B cell (primary cell): ENCODE results near the gene SLC19A1. TPM values are rescaled to one million over a fixed set of nuclear protein-coding genes. Genes with fewer than 3 reads are reported as not detected.

Experiments
- ATAC-seq: fragments of 200-7000 bp; cut with Tn5 transposase; one replicate; pipeline ENCODE4 v1.10.0; 2021; ENCODE audit warnings: low read depth, mild to moderate bottlenecking, moderate number of reproducible peaks, moderate library complexity
- CTCF ChIA-PET: fragments of 350-600 bp; sonication (Branson Sonifier 250); formaldehyde crosslinking; loops from one replicate; lab custom pipeline; 2021; ENCODE audit warnings: antibody characterized with exemption, inconsistent platforms; lab: Charles Lee
- POLR2A ChIA-PET: fragments of 350-600 bp; sonication (Branson Sonifier 250); formaldehyde crosslinking; loops from one replicate; lab custom pipeline; 2021; ENCODE audit warnings: antibody characterized with exemption; lab: Charles Lee
- DNase-seq: peaks from one replicate; pipeline ENCODE4 v3.0.0; 2013
- H2AFZ ChIP-seq: 2 replicates; pipeline ENCODE4 v1.6.1; 2012; ENCODE audit warnings: mild to moderate bottlenecking, low read depth, low read length; ENCODE audit not compliant: insufficient read depth, poor library complexity, severe bottlenecking
- H3K27ac ChIP-seq, 2 donors: 1 replicate in 1 of 2; 2 replicates in 1 of 2; pipeline ENCODE4 v1.5.1; 2012 to 2013; ENCODE audit warnings: low read length in 2 of 2, mild to moderate bottlenecking in 2 of 2, moderate library complexity in 1 of 2
- H3K27me3 ChIP-seq, 4 experiments: fragments of 200-600 bp in 1 of 4; sonication (generic) in 1 of 4; replicated peaks in 1 of 4; 1 replicate in 2 of 4; 2 replicates in 2 of 4; pipeline versions ENCODE4 v1.6.1 to v1.7.0; 2013 to 2016; ENCODE audit warnings: low read length in 3 of 4, mild to moderate bottlenecking in 2 of 4, mixed read lengths in 1 of 4, moderate library complexity in 1 of 4; ENCODE audit not compliant: insufficient read depth in 4 of 4, control insufficient read depth in 3 of 4; ENCODE audit errors: control extremely low read depth in 1 of 4
- H3K36me3 ChIP-seq, 2 experiments: replicated peaks in 1 of 2; 1 replicate in 1 of 2; 2 replicates in 1 of 2; pipeline versions ENCODE4 v1.6.1 to v1.7.1; 2013; ENCODE audit warnings: low read length in 1 of 2; ENCODE audit not compliant: insufficient read depth in 2 of 2, control insufficient read depth in 1 of 2; ENCODE audit errors: control extremely low read depth in 1 of 2, extremely low read depth in 1 of 2
- H3K4me1 ChIP-seq, 2 donors: fragments of 200-600 bp in 1 of 2; sonication (generic) in 1 of 2; 1 replicate in 1 of 2; 2 replicates in 1 of 2; pipeline versions ENCODE4 v1.5.1 to v1.6.1; 2013 to 2017; ENCODE audit warnings: low read length in 2 of 2; ENCODE audit not compliant: control insufficient read depth in 2 of 2, insufficient read depth in 2 of 2
- H3K4me2 ChIP-seq: replicated peaks from 2 replicates; pipeline ENCODE3; 2012; ENCODE audit warnings: mild to moderate bottlenecking, low read depth, low read length; ENCODE audit not compliant: poor library complexity, severe bottlenecking
- H3K4me3 ChIP-seq, 5 experiments: fragments of 200-600 bp in 1 of 5; sonication (generic) in 1 of 5; 1 replicate in 3 of 5; 2 replicates in 2 of 5; pipeline versions ENCODE4 v1.5.1 to v1.7.0; 2011 to 2016; ENCODE audit warnings: low read length in 4 of 5, mild to moderate bottlenecking in 4 of 5, low read depth in 2 of 5, control low read depth in 1 of 5, moderate library complexity in 1 of 5; ENCODE audit not compliant: insufficient read depth in 1 of 5; ENCODE audit errors: control extremely low read depth in 1 of 5, extremely low read depth in 1 of 5
- H3K79me2 ChIP-seq: fragments of 200-600 bp; sonication (generic); one replicate; pipeline ENCODE4 v1.6.0; 2016; ENCODE audit warnings: low read length; ENCODE audit not compliant: control insufficient read depth, insufficient read depth
- H3K9ac ChIP-seq: fragments of 200-600 bp; sonication (generic); 2 replicates; pipeline ENCODE4 v1.6.1; 2017; ENCODE audit warnings: mild to moderate bottlenecking, low read length, moderate library complexity
- H3K9me3 ChIP-seq, 3 donors: one replicate each; pipeline versions ENCODE4 v1.6.1 to v1.7.1; 2013; ENCODE audit warnings: low read length in 2 of 3; ENCODE audit not compliant: control insufficient read depth in 2 of 3, insufficient read depth in 1 of 3; ENCODE audit errors: control extremely low read depth in 1 of 3
- H4K20me1 ChIP-seq: 2 replicates; pipeline ENCODE4 v1.6.0; 2012; ENCODE audit warnings: mild to moderate bottlenecking, low read length; ENCODE audit not compliant: insufficient read depth, control insufficient read depth, poor library complexity, severe bottlenecking
- H3K27ac Mint-ChIP-seq: one replicate; pipeline ENCODE4 v1.8.0; 2021; ENCODE audit warnings: mixed read lengths
- H3K27me3 Mint-ChIP-seq: one replicate; pipeline ENCODE4 v1.8.0; 2021; ENCODE audit warnings: mixed read lengths
- H3K4me1 Mint-ChIP-seq: one replicate; pipeline ENCODE4 v1.8.0; 2021; ENCODE audit warnings: mixed read lengths
- H3K4me3 Mint-ChIP-seq: one replicate; pipeline ENCODE4 v1.8.0; 2021; ENCODE audit warnings: mixed read lengths
- H3K9me3 Mint-ChIP-seq: one replicate; pipeline ENCODE4 v1.8.0; 2022; ENCODE audit warnings: mixed read lengths; ENCODE audit not compliant: insufficient read depth
- CTCF ChIP-seq: fragments of 200-600 bp; IDR thresholded peaks from one replicate; pipeline ENCODE4 v1.8.0; 2022; ENCODE audit warnings: antibody characterized with exemption, mild to moderate bottlenecking
- EZH2 ChIP-seq: IDR thresholded peaks from 2 replicates; pipeline ENCODE4 v1.6.1; 2012; ENCODE audit warnings: borderline replicate concordance, low read depth, mild to moderate bottlenecking, moderate library complexity, low read length; ENCODE audit not compliant: insufficient read depth, poor library complexity, severe bottlenecking
- WGBS: methylation state at CpG from one replicate; pipeline ENCODE4 v1.1.5; 2013; ENCODE audit warnings: missing lambda C conversion rate; ENCODE audit not compliant: insufficient coverage; 5-methylcytosine and 5-hydroxymethylcytosine counted together
- intact Hi-C: fragments of 100-400 bp; cut with micrococcal nuclease; formaldehyde crosslinking; loops from one replicate; pipeline ENCODE4 v1.10.0; 2022
- polyA plus RNA-seq: library from polyadenylated mRNA; depleted of rRNA; stranded (reverse); fragments of >200 nt; gene quantifications from 2 replicates; pipeline ENCODE4 v1.2.3, GENCODE V29; 2012
- total RNA-seq, 2 donors: library from RNA; stranded (reverse); fragments of 120-200 nt in 1 of 2; gene quantifications; 1 replicate in 1 of 2; 2 replicates in 1 of 2; pipeline versions ENCODE4 v1.2.3 to v1.2.4, GENCODE V29; 2013 to 2022

The SLC19A1 gene
- total and polyA plus RNA-seq, 2 donors (not counting 1 experiment from before 2014, with no cell fraction given) = 8.7 to 10.1 TPM

DNA sequence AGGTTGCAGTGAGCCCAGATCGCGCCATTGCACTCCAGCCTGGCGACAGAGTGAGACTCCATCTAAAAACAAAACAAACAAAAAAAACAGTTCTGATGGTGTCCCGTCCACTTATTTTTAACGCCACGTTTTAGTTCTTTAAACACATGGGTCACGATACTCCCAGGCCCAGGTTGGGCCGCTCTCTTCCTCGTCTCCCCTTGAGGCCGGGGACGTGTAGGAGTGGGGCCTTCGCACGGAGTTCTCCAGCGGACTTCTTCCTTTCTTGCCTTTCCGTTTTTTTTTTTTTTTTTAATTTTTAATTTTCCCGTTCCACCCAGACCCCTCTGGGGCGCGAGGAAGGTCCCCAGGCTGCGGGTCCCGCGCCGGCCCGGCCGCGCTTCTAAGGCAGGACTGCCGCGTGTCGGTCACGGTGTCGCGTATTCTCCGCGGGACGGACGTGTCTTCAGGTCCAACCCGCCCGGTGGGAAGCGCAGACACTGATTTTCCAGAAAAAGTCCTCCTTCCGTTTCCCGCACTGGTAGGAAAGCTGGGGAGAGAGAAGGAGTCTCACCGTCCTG, 47.5 kb upstream of the SLC19A1 start:
- H3K9me3 Mint-ChIP-seq = peaks cover 16% of the 10 kb centered on the region
- no peak overlapping the region for H3K27ac Mint-ChIP-seq
- ChIA-PET CTCF (no interaction called here), POLR2A (no interaction called here)
- H2AFZ ChIP-seq = peak overlapping the region; percentile 75
- peak overlapping the region; percentile 57 for H3K9ac ChIP-seq
- peaks cover 0 to 31% (median 15%) of the 10 kb centered on the region in 3 donors for H3K9me3 ChIP-seq
- peak overlapping the region in 4 of 5 experiments; percentile 36 to 58 (median 51) for H3K4me3 ChIP-seq
- peak overlapping the region; percentile 88 for H3K4me2 ChIP-seq
- intact Hi-C loops = loop anchor here (1.0 to 5.0 kb wide), 2 partner anchors 47 to 53 kb away; partner anchors contain the start of genes PCBP3 and SLC19A1
- no peaks in the 10 kb centered on the region for H4K20me1 ChIP-seq
- H3K27ac ChIP-seq = no peak overlapping the region
- peaks cover 11% of the 10 kb centered on the region for H3K4me1 Mint-ChIP-seq
- H3K79me2 ChIP-seq = no peaks in the 10 kb centered on the region
- WGBS = 51% methylated on average over 41 of the region's 41 CpGs
- ATAC-seq (no peak), DNase-seq (no peak)
- peaks cover 0 to 32% (median 8%) of the 10 kb centered on the region in 4 experiments for H3K27me3 ChIP-seq
- no peak for TF ChIP-seq EZH2
- no peak for TF ChIP-seq CTCF
- peaks cover 25 to 30% of the 10 kb centered on the region in 2 donors for H3K4me1 ChIP-seq
- peaks cover 40% of the 10 kb centered on the region for H3K27me3 Mint-ChIP-seq
- H3K4me3 Mint-ChIP-seq = peak overlapping the region; percentile 27
- no peaks in the 10 kb centered on the region for H3K36me3 ChIP-seq

DNA sequence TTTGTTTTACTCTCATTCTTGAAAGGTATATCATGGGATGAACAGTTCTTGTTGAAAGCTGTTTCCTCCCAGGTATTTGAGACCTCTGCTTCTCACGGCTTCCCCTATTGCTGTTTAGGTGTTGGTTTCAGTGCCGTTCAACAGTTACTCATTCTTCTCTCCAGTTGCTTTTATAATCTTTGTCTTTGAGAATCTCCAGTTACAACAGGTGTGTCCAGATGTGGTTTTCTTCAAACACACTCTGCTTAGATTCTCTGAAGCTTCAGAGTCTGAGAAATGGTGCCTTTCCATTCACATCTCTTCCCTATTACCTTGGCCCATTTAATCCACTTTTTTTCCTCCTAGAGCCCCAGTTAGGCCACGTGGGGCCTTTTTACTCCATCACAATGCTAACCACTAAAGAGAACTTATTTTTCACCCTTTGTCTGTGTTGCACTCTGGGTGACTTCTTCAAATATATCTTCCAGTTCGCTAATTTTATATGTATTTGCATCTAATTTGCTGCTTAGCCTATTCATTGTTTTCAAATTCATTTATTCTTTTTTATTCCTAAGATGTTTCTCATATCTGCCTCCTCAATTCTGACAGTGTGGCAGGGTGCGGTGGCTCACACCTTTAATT, 46.7 kb upstream of the SLC19A1 start:
- intact Hi-C loops = no loop called here
- no peak overlapping the region for H3K27ac Mint-ChIP-seq
- peaks cover 41% of the 10 kb centered on the region for H3K27me3 Mint-ChIP-seq
- Histone ChIP-seq H3K4me3 (no peak overlapping the region), H3K27me3 (peaks cover 0 to 34% (median 8%) of the 10 kb centered on the region in 4 experiments), H3K4me1 (peaks cover 25 to 30% of the 10 kb centered on the region in 2 donors), H3K9ac (no peak overlapping the region), H3K4me2 (no peak overlapping the region), H2AFZ (no peak overlapping the region), H3K9me3 (peaks cover 0 to 33% (median 15%) of the 10 kb centered on the region in 3 donors), H3K27ac (no peak overlapping the region), H4K20me1 (no peaks in the 10 kb centered on the region), H3K36me3 (no peaks in the 10 kb centered on the region), H3K79me2 (no peaks in the 10 kb centered on the region)
- ChIA-PET POLR2A (no interaction called here), CTCF (no interaction called here)
- WGBS = 85% methylated on average over 2 of the region's 5 CpGs
- H3K4me3 Mint-ChIP-seq = no peak overlapping the region
- H3K9me3 Mint-ChIP-seq = peaks cover 16% of the 10 kb centered on the region
- H3K4me1 Mint-ChIP-seq = peaks cover 10% of the 10 kb centered on the region
- TF ChIP-seq CTCF = no peak
- no peak for TF ChIP-seq EZH2
- no peak for DNase-seq
- no peak for ATAC-seq
